NB4 (cell line): ENCODE results near the gene CTDSP2.

ENCODE experiments used
- DNase-seq: peaks from one replicate; pipeline ENCODE4 v3.0.0; 2010; ENCODE audit warnings: low read depth
- H3K4me3 ChIP-seq: one replicate; pipeline ENCODE4 v1.5.1; 2011; ENCODE audit warnings: mild to moderate bottlenecking, low read depth, low read length, moderate library complexity
- CTCF ChIP-seq: IDR thresholded peaks from one replicate; pipeline ENCODE4 v1.5.1; 2012; ENCODE audit warnings: low read depth, low read length
- MAX ChIP-seq: IDR thresholded peaks from 2 replicates; pipeline ENCODE4 v1.6.1; 2011; ENCODE audit warnings: low read depth, low read length
- MYC ChIP-seq: IDR thresholded peaks from 2 replicates; pipeline ENCODE4 v1.6.1; 2011; ENCODE audit warnings: low read depth, low read length
- POLR2A ChIP-seq: IDR thresholded peaks from 2 replicates; pipeline ENCODE4 v1.6.1; 2011; ENCODE audit warnings: mild to moderate bottlenecking; ENCODE audit not compliant: insufficient read length; ENCODE audit errors: extremely low read depth

CTDSP2 gene

GRCh38 chr12:57838594-57839302 lies 7.8 kb downstream of the CTDSP2 start:
- TF ChIP-seq MAX (no peak), POLR2A (no peak), CTCF (no peak), MYC (no peak)
- H3K4me3 ChIP-seq: no peak overlapping the region
- DNase-seq: no peak

DNA sequence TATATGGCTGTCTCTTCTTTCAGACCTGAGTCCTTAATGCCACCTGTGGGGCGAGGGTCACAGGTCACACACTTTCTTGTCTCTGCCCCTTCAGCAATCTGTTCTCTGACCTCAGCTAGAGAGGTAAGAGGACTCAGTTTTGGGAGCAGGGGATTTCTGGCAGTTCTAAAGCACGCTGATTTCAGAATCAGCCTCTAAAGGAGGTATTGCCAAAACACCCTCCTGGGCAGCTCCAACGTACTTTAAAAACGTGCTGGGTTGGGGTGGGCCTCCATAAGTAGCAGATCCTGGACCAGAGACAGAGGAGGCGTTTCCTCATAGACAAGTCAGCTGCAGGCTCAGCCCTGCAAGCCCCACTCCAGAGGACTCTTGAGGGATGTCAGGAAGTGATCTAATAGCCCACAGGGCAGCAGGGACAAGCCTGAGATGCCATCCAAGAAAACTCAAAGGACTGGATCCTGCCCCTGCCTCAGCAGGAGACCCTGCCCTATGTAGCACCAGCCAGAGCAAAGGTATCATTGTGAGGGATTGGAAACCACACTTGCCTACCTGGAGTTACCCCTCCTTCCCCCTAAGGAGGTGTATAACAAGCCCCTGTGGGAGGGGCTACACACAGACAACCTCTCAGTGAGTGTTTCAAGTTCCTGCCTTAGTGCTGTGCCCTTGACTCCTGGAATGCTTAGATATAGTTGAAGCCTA lies 8.5 kb downstream of the CTDSP2 start:
- peak; percentile 88 for DNase-seq
- TF ChIP-seq MAX (no peak), POLR2A (no peak), MYC (no peak), CTCF (no peak)
- peak overlapping the region; percentile 45 for H3K4me3 ChIP-seq

DNA sequence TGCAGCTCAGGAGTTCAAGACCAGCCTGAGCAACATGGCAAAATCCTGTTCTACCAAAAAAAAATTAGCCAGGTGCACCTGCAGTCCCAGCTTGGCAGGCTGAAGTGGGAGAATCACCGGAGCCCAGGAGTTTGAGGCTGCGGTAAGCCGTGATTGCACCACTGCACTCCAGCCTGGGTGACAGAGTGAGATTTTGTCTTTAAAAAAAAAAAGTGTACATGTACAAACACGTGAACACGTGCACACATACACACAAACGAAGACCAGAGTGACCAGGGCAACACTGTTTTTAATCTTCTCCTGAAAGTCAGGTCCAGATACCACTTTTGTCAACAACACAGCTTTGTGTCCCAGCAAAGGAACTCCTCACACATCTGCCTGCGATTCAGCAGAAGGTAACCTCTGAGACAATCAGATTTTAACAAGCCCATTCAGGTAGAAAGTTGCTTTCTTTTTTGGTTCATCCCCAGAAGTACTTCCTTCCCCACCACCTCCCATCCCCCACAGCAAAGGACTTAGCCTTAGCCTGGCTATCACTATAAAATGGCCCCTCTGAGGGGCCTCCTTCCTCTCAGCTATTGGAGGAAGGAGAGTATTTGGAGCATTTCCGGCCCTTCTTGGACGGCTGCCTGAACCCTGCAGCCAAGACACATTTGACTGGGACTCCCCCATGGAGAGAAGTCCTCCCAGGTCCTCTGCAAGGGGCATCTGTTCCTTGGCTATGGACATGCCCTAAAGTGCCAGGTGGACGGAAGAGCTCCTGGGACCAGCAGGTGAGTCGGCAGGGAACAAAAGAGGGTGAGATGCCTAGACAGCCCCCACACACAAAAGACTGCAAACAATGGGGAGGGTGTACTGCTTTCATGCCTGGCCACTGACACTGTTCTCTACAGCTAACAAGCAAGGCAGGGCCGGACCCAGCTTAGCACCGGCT lies 9.8 kb downstream of the CTDSP2 start:
- H3K4me3 ChIP-seq: peak overlapping the region; percentile 45
- 0 out of 2 replicates have a peak, but pooled peaks have one; percentile 5 for TF ChIP-seq MYC
- peak; percentile 42 for TF ChIP-seq MAX
- TF ChIP-seq CTCF: no peak
- DNase-seq: peak; percentile 93

DNA sequence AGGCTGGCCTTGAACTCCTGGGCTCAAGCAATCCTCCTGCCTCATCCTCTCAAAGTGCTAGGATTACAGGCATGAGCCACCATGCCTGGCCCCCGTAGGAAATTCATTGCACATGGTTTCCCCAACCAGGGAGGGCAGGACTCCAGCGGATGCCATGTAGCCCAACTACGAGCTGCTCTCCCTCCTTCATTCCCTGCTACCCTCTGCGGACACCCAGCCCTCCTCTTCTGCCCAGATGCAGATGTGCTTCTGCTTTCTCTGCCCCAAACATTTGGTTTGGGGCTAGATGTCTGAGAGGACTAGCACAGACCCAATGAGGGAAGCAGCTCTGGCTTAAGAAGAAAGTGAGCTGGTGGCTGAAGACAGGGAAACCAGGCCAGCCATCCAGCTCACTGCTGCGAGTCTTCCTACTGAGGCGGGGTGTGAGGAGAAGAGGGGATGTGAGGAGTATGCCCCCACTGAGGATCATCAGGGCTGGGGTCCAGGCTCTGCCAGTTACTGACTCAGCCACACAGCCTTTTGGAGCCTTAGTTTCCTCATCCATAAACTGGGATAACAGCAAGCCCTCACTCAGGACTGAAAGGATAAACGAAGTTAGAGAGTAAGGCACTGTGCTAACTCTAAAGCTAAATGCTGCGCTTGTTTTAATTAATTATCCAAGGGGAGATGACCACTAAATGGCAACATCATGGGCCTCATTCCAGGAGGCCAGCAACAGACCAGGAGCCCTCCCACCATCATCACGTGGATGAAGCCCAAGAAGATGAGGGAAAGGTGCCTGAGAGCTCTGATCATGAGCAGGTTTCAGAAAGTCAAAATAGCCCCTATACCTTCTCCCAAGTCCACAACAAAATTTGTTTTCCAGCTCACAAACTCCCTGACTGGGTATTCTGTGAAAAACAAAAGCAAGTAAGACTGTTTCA lies 10.9 kb downstream of the CTDSP2 start:
- H3K4me3 ChIP-seq: no peak overlapping the region
- peak; percentile 46 for DNase-seq
- TF ChIP-seq MYC (no peak), POLR2A (no peak), CTCF (no peak), MAX (no peak)
